Measurements from ENCODE around the gene SKOR1.

Gene SKOR1

DNA sequence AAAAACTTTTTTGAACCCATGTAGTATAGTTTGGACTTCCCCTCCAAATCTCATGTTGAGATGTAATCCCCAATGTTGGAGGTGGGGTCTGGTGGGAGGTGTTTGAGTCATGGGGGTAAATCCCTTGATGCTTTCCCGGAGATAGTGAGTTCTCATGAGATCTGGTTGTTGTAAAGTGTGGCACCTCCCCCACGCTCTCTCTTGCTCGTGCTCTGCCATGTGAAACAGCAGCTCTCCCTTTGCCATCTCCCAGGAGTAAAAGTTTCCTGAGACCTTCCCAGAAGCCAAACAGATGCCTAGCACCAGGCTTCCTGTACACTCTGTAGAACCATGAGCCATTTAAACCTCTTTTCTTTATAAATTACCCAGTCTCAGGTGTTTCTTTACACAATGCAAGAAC lies 30.5 kb downstream of the SKOR1 start:
- DNase-seq: no peak

DNA sequence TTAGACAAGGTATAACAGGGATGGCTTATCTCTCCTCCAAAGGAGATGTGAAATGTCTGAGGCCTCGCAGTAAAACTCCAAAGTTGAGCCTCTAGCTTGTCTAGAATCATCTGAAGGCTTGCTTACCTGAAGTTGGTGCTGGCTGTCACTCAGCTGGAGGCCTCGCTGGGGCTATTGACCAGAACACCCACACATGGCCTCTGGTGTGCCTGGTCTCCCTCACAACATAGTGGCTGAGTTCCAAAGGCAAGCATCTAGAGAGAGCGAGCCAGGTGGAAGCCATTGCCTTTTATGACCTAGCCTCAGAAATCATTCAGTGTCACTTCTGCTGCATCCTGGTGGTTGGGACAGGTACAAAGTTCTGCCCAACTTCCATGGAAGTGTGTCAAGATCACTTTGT lies 31.9 kb downstream of the SKOR1 start:
- no peak for DNase-seq

DNA sequence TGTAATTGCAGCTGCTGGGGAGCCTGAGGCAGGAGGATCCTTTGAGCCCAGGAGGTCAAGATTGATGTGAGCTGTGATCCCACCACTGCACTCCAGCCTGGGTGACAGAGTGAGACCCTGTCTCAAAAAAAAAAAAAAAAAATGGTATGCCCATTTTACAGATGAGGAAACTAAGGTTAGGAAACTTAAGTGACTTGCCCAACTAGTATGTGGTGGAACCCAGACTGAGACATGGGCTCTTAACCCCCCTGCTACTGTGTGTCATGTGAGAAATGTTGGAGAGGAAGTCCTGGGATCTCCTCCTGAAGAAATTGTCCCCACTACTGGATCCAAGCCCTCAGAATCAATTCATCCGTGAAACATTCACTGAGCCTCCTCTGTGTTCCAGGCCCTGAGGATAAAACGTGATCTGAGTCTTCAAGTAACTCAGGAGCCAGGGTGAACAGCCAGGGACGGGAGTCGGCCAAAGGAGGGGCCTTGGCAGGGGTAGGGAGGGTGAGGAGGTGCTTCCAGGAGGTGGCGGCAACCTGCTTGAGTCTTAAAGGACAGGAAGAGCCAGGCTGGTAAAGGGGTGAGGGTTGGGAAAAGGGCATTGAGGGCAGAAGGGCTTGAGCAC lies 34.1 kb downstream of the SKOR1 start:
- no peak for DNase-seq

DNA sequence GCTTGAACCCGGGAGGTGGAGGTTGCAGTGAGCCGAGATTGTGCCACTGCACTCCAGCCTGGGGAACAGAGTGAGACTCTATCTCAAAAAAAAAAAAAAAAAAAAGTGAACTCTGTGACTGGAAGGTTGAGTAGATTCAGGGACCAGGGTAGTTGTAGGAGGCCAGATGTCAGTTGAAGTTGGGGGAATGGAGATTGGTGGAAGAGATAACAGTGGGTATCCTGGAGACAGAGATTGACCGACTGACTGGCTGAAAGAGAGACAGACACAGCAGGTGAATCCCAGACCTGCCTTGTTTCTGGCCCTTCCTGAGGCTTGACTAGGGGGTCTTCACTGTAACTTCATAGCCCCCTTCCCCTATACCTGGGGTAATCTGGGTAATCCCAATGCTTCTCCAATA lies 36.7 kb downstream of the SKOR1 start:
- no peak for DNase-seq

DNA sequence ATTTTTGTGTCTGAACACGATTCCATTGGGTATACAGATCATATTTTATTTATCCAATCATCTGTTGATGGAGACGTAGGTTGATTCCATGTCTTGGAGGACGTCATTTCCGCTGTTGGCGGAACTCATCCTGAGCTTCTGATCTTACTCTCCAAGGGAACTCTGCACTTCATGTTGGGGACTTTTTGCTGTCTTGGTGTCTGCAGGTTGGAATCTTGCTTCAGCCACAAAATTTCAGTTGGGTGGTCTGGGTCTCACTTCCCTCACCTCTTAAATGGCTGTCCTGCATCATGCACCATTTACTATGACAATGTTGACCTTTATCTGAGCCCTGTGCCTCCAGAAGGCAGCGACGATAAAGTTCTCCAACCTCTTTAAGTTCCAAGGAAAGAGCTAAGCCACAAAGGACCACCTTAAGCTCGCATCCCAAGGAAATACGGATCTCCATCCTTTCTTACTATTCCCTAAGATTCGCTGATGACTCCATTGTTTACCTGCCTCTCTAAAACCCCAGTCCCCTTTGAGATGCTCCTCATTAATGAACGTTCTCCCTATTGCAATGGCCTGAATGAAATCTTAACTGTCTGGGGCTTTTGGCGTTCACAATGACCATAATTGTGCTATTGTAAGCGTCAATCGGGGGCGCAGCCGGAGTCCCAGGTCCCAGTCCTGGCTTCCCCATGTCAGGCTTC lies 37.6 kb downstream of the SKOR1 start:
- DNase-seq: no peak

DNA sequence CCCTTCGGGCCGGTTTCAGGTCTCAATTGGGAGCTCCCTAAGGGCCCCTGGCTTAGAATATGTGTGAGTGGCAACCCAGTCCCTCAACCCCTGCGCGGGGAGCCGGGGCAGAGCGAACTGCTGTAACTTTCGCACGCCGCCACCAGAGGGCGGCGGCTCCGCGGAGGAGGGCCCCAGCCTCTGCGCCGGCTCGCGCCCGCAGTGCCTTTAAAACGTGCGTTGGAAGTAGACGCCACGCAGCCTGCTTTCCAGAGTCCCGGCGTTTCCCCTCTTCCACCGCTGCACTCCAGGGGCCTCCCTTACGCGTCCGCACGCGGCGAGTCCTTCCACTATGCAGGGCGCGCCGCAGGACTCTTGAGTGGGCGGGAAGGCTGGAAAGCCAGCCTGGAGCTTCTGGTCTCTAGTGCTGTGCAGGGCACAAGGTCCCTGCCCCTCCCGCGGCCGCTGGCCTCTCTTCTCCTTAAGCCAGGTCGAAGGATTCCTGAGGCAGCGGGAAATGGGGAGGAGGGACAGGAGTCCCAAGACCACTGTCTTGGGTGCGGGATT lies 38.2 kb downstream of the SKOR1 start:
- peak; percentile 85 for DNase-seq

DNA sequence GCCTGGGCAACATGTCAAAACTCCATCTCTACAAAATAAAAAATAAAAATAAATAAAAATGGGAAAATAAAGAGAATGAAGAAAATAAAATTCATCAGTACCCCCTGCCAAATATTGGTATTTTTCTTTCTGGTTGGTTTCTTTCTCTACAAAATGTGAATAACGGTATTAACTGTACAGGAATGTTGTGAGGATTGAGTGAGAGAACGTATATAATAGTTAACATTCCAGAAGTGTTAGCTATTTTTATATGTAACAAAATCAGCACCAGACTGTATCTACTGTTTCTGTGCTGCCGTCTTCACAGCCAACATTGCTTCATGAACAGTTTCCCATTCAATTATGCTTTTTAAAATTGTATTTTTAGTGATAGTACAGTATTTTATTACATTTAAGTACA lies 40.0 kb downstream of the SKOR1 start:
- peak; percentile 30 for DNase-seq

DNA sequence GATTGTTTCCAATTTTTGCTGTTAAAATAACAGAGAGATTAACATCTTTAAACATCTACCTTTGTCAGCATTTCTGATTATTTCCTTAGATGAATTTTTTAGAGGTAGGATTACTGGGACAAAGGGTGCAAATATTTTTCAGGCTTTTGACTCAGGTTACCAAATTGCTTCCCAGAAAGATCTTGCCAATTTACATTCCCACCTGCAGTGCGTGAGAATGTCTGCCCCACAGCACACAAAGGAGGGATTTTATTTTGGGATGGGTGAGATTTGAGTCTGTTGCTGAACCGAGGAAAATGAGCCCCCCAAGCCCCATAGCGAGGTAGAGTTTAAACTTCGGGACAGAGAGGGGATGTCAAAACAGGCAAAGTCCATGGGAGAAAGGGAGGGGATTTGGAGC lies 40.5 kb downstream of the SKOR1 start:
- no peak for DNase-seq

DNA sequence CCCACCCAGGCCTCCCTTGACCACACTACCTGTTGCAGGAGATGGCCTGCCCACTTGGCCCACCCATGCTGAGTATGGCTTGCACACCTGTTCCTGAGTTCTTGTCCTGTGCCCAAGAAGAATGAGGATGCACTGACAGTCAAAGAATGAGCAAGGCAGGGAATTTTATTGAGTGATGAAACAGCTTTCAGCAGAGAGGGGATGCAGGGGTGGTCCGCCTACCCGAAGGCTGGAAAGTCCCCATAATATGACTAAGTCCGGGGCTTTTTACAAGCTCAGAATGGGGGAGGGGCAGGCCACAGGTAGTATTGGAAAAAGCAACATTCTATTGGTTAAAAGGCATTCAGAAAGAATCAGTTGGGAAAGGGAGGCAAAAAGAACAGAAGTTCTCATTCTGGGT lies 44.4 kb downstream of the SKOR1 start:
- DNase-seq: no peak

DNA sequence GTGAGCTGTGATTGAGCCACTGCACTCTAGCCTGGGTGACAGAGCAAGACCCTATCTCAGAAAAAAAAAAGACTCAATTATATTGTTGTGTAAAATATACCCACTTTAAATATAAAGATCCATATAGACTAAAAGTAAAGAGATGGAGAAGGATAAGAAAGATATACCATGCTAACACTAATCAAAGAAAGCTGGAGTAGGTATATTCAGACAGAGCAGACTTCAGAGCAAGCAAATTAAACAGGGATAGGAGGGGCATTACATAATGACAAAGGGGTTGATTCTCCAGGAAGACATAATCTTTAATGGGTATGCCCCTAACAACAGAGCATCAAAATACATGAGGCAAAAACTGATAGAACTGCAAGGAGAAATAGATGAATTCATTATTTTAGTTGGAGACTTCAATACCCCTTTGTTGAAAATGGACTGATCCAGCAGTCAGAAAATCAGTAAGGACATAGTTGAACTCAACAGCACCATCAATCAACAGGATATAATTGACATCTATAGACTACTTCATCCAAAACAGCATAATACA lies 45.6 kb downstream of the SKOR1 start:
- DNase-seq: no peak

DNA sequence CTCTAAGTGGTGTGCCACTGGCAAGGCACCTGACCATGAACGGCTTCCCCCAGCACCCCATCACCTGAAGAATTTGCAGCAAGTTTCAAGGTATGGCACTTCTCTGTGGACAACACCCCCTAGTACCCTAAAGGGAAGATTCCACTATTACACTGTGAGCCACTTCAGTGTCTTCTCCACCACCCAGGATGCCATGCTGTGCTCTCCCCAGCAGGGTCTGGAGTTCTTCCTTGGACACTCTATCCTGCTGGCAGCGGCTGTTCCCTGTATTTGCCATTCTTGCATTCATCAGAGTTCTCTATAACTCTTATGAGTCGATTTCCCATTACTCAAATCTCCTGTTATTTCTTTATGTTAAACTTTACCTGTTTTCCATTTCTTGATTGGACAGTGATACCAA lies 48.5 kb downstream of the SKOR1 start:
- DNase-seq: no peak

DNA sequence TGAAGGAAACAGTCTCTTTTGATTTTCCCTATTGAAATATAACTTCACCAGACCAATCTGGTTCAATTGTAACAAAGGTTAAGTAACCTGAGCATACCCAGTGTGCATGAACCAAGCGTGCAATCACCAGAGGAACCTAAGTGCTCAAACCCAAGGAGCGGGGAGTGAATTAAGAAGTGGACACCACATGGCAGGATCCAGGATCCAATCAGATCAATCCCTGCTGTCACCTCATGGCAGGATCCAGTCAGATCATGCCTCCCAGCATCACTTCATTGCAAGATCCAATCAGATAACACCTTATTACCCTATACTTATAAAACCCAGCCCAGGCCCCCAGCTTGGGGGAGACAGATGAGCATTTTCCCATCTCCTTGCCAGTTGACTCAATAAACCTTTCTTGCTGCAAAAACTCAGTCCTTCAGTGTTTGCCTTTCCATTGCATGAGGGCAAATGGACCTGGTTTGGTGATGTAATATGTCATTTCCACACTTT lies 53.5 kb downstream of the SKOR1 start:
- no peak for DNase-seq

DNA sequence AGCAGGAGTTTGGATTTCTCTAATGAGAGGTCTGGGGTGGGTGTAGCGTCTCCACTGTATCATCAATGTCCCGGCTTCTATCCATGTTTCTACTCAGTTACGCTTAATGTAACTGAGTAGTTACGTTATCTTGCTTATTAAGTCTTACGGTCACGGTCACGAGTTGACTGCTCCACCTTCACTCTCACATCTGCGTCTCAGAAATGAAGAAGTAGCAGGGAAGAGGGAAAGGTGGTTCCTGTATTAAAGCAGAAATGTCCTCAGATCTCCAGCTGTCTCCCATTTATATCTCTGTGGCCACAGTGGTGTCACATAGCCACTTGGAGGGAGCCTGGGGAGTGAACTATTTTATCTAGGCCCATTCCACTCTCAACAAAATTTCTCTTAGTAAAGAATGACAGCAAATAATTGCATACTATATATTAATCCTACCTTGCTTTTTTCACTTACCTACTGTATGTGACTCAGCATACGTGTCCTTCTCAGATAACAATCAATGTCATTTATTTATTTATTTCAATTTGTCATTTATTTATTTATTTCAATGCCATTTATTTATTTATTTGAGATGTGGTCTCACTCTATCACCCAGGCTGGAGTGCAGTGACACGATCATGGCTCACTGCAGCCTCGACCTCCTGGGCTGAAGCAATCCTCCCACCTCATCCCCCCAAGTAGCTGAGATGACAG lies 54.3 kb downstream of the SKOR1 start:
- DNase-seq: no peak

DNA sequence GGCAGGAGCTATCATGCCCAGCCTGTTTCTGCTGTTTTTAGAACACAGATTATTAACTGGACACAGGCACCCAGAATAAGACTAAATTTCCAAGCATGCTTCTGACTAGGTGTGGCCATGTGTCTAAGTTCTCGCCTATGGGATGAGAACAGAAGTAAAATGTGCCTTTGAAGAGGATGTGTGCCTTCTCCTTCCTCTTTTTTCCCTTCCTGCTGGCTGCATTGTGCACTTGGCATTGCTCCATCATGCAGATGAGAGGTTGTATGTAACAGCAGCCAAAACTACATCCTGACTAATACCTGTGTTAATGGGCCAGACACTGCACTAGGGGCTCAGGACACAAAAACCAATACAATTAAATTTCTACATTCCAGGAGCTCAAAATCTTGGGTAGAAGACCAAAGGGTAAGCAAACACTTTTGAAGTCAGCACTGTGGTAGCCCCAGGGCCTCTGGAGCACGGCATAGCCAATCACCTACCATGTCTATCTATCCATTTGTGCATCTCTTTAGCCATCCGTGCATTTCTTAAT lies 55.4 kb downstream of the SKOR1 start:
- DNase-seq: no peak

DNA sequence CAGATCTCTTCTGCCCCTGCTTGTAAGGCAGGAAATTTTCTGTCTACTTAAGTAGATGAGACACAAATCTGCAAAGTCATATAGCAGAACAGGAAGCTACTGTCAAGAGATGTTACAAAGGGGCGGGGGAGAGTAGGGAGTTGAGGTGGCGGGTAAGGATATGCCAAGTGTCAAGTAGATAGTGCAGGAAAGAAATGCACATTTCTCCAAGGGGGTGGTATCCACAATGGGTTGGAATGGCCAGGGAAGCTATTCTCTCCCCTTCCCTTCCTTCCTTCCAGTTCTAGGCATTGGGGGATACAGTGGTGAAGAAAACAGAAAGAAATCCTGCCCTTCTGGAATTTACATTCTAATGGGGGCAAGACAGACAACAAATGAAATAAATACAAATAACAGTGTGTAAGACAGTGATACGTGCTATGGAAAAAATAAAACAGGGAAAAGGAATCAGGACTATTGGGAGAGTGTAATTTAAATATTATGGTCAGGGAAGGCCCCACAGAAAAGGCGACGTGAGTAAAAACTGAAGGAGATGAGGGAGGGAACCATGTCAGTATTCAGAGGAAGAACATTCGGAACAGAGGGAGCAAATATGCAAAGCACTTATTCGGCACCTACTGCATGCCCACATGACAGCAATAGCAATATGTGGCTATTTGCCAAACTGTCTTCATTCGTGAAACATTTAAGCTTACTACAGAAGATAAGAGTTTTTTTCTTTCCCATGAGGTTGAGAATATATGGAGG lies 57.4 kb downstream of the SKOR1 start:
- no peak for DNase-seq

DNA sequence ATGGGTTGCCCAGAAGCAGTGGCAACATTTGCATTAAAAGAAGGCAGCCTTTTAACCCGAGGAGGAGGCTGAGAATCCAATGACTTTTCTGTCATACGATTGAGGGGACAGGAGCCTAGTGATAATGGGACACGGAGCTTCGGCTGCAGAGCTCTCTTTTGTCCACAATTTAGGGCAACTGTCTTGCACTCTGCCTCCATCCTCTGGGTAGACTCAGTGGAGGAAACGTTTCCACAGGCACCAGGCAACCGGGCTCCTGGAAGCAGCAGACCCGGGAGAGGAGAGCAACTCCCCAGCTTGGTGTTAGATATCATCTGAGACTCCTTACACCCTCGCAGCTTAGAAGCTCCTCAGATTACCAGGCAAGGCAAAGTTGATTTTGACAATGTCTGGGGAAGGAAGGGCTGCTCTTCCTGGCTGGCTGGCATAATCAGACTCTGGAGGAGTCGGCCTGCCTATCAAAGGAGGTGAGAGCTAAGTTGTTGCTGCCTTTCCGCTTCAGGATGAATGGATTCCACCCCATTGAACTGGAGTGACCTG lies 58.0 kb downstream of the SKOR1 start:
- DNase-seq: no peak

DNA sequence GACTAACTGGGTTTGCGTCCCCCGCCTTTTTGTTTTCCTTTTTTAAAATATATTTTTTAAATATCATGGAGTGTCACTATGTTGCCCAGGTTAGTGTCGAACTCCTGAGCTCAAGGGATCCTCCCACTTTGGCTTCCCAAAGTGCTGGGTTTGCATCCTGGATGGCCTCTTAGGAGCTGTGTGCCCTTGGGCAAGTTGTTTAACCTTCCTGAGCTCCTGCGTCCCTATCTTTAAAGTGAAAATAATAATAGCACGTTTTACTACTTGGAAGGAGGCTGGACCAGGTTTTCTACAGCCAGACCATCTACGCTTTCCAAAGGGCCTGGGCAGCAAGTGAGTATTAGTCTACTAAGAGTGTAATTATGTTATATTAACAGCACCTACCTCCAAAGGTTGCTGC lies 58.7 kb downstream of the SKOR1 start:
- no peak for DNase-seq
